Gastrocnemius medialis (tissue), 4 donors: Measurements from ENCODE around the gene ATF1.

ENCODE experiments used
- CTCF ChIP-seq, 5 experiments: fragments of 450-650 bp in 3 of 5; fragments of 200-600 bp in 2 of 5; sonication (generic) in 2 of 5; IDR thresholded peaks in 4 of 5; conservative IDR thresholded peaks in 1 of 5; 1 replicate in 4 of 5; 2 replicates in 1 of 5; pipeline ENCODE4 v1.5.1; 2016 to 2019; ENCODE audit warnings: antibody characterized with exemption in 5 of 5, mild to moderate bottlenecking in 3 of 5, moderate library complexity in 3 of 5
- POLR2A ChIP-seq, 2 donors: fragments of 450-650 bp; IDR thresholded peaks; one replicate each; pipeline ENCODE4 v1.6.1; 2017; ENCODE audit warnings: antibody characterized with exemption in 2 of 2, mild to moderate bottlenecking in 2 of 2, moderate library complexity in 2 of 2

DNA sequence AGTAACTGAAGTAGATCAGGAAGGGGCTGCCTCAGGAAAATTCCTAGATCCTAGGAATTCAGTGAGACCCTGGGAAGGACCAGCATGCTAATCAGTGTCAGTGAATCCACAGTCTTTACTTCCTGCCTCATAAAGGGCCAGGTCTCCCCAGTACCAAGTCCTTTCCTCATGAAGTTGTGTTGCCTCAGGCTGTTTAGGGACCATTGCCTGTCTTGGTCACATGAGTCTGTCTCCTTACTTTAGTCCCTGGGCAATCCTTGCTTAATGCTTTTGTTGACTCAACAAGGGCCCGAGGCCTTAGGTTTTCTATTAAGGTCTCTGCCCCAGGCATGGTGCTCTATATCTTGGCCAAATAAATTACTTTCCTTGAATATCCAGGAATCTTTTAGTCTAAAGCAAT is 16.1 kb upstream of the ATF1 start:
- TF ChIP-seq CTCF (IDR thresholded peaks at IDR 0.05 in 4 of 5, conservative IDR thresholded peaks at IDR 0.05 in 1 of 5), result no peak
- TF ChIP-seq POLR2A (IDR thresholded peaks at IDR 0.05), result no peak
